CD4-positive, CD25-positive, alpha-beta regulatory T cell (primary cell): ENCODE data around the gene NKPD1. TPM values are rescaled to one million over a fixed set of nuclear protein-coding genes. Genes with fewer than 3 reads are reported as not detected.

Experiments used
- ATAC-seq, 2 donors: fragments of 150-1000 bp; cut with Tn5 transposase; one replicate each; pipeline ENCODE4 v1.10.0; 2021; ENCODE audit warnings: low read depth in 2 of 2, moderate number of reproducible peaks in 2 of 2, moderate library complexity in 1 of 2
- DNase-seq, 3 donors: peaks; one replicate each; pipeline versions ENCODE4 v3.0.0 to v3.0.0-alpha.2; 2012 to 2022; ENCODE audit warnings: mixed read lengths in 1 of 3
- H3K27ac ChIP-seq: one replicate; pipeline ENCODE4 v1.7.0; 2013; ENCODE audit warnings: mild to moderate bottlenecking, low read length; ENCODE audit not compliant: insufficient read depth, poor library complexity, severe bottlenecking
- H3K27me3 ChIP-seq: one replicate; pipeline ENCODE4 v1.7.0; 2013; ENCODE audit warnings: low read length; ENCODE audit not compliant: control insufficient read depth, insufficient read depth
- H3K36me3 ChIP-seq: one replicate; pipeline ENCODE4 v1.7.0; 2013; ENCODE audit warnings: mild to moderate bottlenecking, low read length, moderate library complexity; ENCODE audit not compliant: control insufficient read depth, insufficient read depth
- H3K4me1 ChIP-seq: 2 replicates; pipeline ENCODE4 v1.7.0; 2013; ENCODE audit warnings: mild to moderate bottlenecking, low read length; ENCODE audit not compliant: insufficient read depth, control insufficient read depth, poor library complexity, severe bottlenecking
- H3K4me3 ChIP-seq: one replicate; pipeline ENCODE4 v1.7.0; 2013; ENCODE audit warnings: low read depth, mild to moderate bottlenecking, low read length, moderate library complexity
- H3K9me3 ChIP-seq, 2 experiments: 1 replicate in 1 of 2; 2 replicates in 1 of 2; pipeline ENCODE4 v1.7.0; 2013; ENCODE audit warnings: low read length in 2 of 2, mild to moderate bottlenecking in 1 of 2, moderate library complexity in 1 of 2; ENCODE audit not compliant: control insufficient read depth in 2 of 2
- H3K27ac Mint-ChIP-seq, 3 donors: one replicate each; pipeline ENCODE4 v1.8.0; 2020 to 2022; ENCODE audit warnings: mild to moderate bottlenecking in 3 of 3, mixed read lengths in 3 of 3, moderate library complexity in 2 of 3
- H3K27me3 Mint-ChIP-seq: one replicate; pipeline ENCODE4 v1.8.0; 2022; ENCODE audit warnings: mild to moderate bottlenecking, mixed read lengths
- H3K36me3 Mint-ChIP-seq: one replicate; pipeline ENCODE4 v1.8.0; 2020; ENCODE audit warnings: mixed read lengths
- H3K4me1 Mint-ChIP-seq, 4 donors: one replicate each; pipeline ENCODE4 v1.8.0; 2020 to 2022; ENCODE audit warnings: mixed read lengths in 4 of 4, mild to moderate bottlenecking in 1 of 4
- H3K4me3 Mint-ChIP-seq, 4 donors: one replicate each; pipeline ENCODE4 v1.8.0; 2020 to 2022; ENCODE audit warnings: mild to moderate bottlenecking in 4 of 4, mixed read lengths in 4 of 4, moderate library complexity in 3 of 4
- H3K9me3 Mint-ChIP-seq, 7 donors: one replicate each; pipeline ENCODE4 v1.8.0; 2020 to 2022; ENCODE audit warnings: mixed read lengths in 7 of 7, mild to moderate bottlenecking in 3 of 7, moderate library complexity in 2 of 7
- polyA plus RNA-seq, 4 donors: library from polyadenylated mRNA; unstranded; fragments of 300-500 nt; fragmentation: Illumina TruSeq; gene quantifications; one replicate each; pipeline ENCODE4 v1.2.3, GENCODE V29; 2021
- total RNA-seq: library from RNA; stranded (reverse); gene quantifications from one replicate; pipeline ENCODE4 v1.2.3, GENCODE V29; 2022

NKPD1 gene
- total and polyA plus RNA-seq, 5 donors from 2014 or later: 0.05 to 0.72 (median 0.21) TPM

DNA sequence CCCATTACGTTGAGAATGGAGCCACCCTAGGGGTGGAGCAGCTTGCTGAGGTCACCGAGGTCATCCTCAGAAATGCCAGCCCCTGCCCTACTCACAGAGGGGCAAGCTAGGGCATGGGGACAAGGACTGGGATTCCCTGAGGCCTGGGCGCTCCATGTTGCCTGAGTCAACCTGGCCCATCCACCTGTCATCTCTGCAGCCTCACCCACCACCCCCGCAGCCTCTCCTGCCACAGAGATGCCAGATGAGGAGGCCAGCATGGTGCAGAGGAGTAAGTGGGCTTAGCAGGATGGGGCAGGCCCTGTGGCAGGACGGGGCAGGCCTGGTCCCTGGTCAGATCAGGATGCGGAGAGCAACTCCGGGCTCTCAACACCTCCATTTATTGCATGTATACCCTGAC, 9.5 kb downstream of the NKPD1 start:
- H3K27me3 Mint-ChIP-seq: peaks cover 20% of the 10 kb centered on the region
- Histone ChIP-seq H3K4me3 (no peak overlapping the region), H3K27me3 (no peaks in the 10 kb centered on the region), H3K27ac (no peak overlapping the region), H3K9me3 (no peaks in the 10 kb centered on the region), H3K4me1 (peaks cover 26% of the 10 kb centered on the region), H3K36me3 (no peaks in the 10 kb centered on the region)
- no peaks in the 10 kb centered on the region for H3K9me3 Mint-ChIP-seq
- no peak for DNase-seq
- ATAC-seq: no peak
- H3K4me1 Mint-ChIP-seq: peaks cover 0 to 31% (median 5%) of the 10 kb centered on the region in 4 donors
- no peak overlapping the region for H3K27ac Mint-ChIP-seq
- H3K4me3 Mint-ChIP-seq: peak overlapping the region in 3 of 4 donors; percentile 29 to 73 (median 63)
- no peaks in the 10 kb centered on the region for H3K36me3 Mint-ChIP-seq

- Mint-ChIP-seq H3K36me3 (no peaks in the 10 kb centered on the region), H3K4me1 (peaks cover 0 to 31% (median 5%) of the 10 kb centered on the region in 4 donors), H3K4me3 (peak overlapping the region in 2 of 4 donors; percentile 29 to 43), H3K27me3 (peaks cover 17% of the 10 kb centered on the region), H3K9me3 (no peaks in the 10 kb centered on the region), H3K27ac (peak overlapping the region in 1 of 3 donors; percentile 91)
- H3K36me3 ChIP-seq: no peaks in the 10 kb centered on the region
- no peaks in the 10 kb centered on the region for H3K27me3 ChIP-seq
- peaks cover 26% of the 10 kb centered on the region for H3K4me1 ChIP-seq
- no peaks in the 10 kb centered on the region for H3K9me3 ChIP-seq
- ATAC-seq (no peak), DNase-seq (no peak)
- no peak overlapping the region for H3K27ac ChIP-seq
- no peak overlapping the region for H3K4me3 ChIP-seq
These were observed 10.0 kb downstream of the NKPD1 start for GRCh38 chr19:45150751-45151281.

GRCh38 chr19:45150180-45150579, 10.6 kb downstream of the NKPD1 start:
- no peaks in the 10 kb centered on the region for H3K27me3 ChIP-seq
- H3K9me3 ChIP-seq: no peaks in the 10 kb centered on the region
- Mint-ChIP-seq H3K4me3 (peak overlapping the region in 1 of 4 donors; percentile 4), H3K9me3 (no peaks in the 10 kb centered on the region), H3K27ac (peak overlapping the region in 1 of 3 donors; percentile 91), H3K4me1 (peaks cover 0 to 29% (median 5%) of the 10 kb centered on the region in 4 donors), H3K27me3 (peaks cover 13% of the 10 kb centered on the region), H3K36me3 (no peaks in the 10 kb centered on the region)
- H3K27ac ChIP-seq: no peak overlapping the region
- DNase-seq (no peak), ATAC-seq (no peak)
- H3K36me3 ChIP-seq: no peaks in the 10 kb centered on the region
- peaks cover 26% of the 10 kb centered on the region for H3K4me1 ChIP-seq
- no peak overlapping the region for H3K4me3 ChIP-seq

DNA sequence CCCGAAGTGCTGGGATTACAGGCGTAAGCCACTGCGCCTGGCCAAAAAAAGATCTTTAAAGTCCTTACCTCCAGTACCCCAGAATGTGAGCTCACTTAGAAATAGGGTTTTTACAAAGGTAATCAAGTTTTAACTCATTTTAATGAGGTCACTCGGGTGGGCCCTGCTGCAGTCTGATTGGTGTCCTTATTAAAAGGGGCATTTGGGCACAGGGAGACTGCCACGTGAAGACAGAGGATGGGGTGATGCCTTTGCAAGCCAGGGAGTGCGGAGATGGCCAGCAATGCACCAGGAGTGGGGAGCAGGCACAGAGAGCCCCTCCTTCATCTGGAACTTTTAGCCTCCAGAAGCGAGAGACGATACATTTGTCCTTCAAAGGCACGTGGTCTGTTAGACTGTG, 11.7 kb downstream of the NKPD1 start:
- Histone ChIP-seq H3K9me3 (no peaks in the 10 kb centered on the region), H3K4me1 (peaks cover 25% of the 10 kb centered on the region), H3K36me3 (no peaks in the 10 kb centered on the region), H3K4me3 (no peak overlapping the region), H3K27ac (no peak overlapping the region), H3K27me3 (no peaks in the 10 kb centered on the region)
- Mint-ChIP-seq H3K4me3 (no peak overlapping the region), H3K4me1 (peaks cover 0 to 25% (median 3%) of the 10 kb centered on the region in 4 donors), H3K36me3 (no peaks in the 10 kb centered on the region), H3K27ac (no peak overlapping the region), H3K27me3 (peaks cover 12% of the 10 kb centered on the region), H3K9me3 (no peaks in the 10 kb centered on the region)
- ATAC-seq (no peak), DNase-seq (no peak)

GRCh38 chr19:45147835-45148676, 12.7 kb downstream of the NKPD1 start:
- no peaks in the 10 kb centered on the region for H3K9me3 ChIP-seq
- ATAC-seq: no peak
- H3K27me3 ChIP-seq: no peaks in the 10 kb centered on the region
- H3K4me3 ChIP-seq: no peak overlapping the region
- no peak overlapping the region for H3K27ac ChIP-seq
- no peak overlapping the region for H3K27ac Mint-ChIP-seq
- H3K36me3 ChIP-seq: no peaks in the 10 kb centered on the region
- peaks cover 0 to 17% (median under 1%) of the 10 kb centered on the region in 4 donors for H3K4me1 Mint-ChIP-seq
- peaks cover 14% of the 10 kb centered on the region for H3K4me1 ChIP-seq
- no peaks in the 10 kb centered on the region for H3K9me3 Mint-ChIP-seq
- no peak for DNase-seq
- peaks cover under 1% of the 10 kb centered on the region for H3K36me3 Mint-ChIP-seq
- H3K4me3 Mint-ChIP-seq: no peak overlapping the region
- H3K27me3 Mint-ChIP-seq: peaks cover 5% of the 10 kb centered on the region

DNA sequence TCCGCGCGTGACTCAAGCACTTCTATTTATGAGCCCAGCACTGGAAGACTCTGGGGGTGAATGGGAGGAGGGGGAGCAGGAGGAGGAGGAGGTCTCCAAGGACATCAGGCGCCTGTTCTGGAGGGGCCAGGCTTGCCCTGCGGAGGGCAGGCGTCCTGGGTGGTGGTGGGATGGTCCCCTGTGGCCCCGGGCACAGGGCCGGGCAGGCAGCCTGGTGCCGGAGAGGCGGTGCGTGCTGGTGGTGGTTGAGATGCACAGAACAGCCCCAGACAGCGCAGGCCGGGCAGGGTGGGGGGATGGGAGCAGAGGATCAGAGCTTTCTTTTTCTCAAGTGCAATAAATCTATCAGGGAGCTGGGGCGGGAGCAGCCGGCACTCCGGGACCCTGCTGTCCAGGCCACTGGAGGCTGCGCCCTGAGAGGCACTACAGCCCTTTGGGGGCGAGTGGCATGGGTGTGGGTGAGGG, 14.0 kb downstream of the NKPD1 start:
- Histone ChIP-seq H3K36me3 (peaks cover 3% of the 10 kb centered on the region), H3K9me3 (no peaks in the 10 kb centered on the region), H3K4me1 (peaks cover 2% of the 10 kb centered on the region), H3K27me3 (no peaks in the 10 kb centered on the region), H3K27ac (no peak overlapping the region), H3K4me3 (no peak overlapping the region)
- Mint-ChIP-seq H3K4me3 (no peak overlapping the region), H3K27me3 (no peaks in the 10 kb centered on the region), H3K27ac (peak overlapping the region in 1 of 3 donors; percentile 76), H3K36me3 (peaks cover 7% of the 10 kb centered on the region), H3K9me3 (no peaks in the 10 kb centered on the region), H3K4me1 (peaks cover 0 to 12% (median 2%) of the 10 kb centered on the region in 4 donors)
- DNase-seq: no peak
- ATAC-seq: no peak

DNA sequence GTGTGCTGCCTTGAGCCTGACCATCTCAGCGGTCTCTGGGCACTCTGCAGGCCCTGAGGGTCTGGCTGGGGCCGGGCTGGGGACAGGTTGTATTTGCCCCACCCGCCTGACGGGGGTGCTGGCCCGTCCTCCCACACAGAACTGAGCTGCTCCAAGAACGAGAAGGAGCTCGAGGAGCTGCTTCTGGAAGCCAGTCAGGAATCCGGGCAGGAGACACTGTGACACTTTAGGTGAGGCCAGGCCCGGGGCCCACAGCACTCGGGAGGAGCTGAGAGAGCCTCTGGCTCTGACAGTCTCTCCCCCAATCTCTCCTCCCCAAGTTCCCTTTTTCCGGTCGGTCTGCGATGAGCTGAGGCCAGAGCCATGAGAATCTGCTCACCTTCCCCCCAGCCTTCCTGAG, 14.5 kb downstream of the NKPD1 start:
- no peaks in the 10 kb centered on the region for H3K27me3 Mint-ChIP-seq
- ATAC-seq (no peak), DNase-seq (no peak)
- peaks cover 3% of the 10 kb centered on the region for H3K36me3 ChIP-seq
- H3K27ac Mint-ChIP-seq: peak overlapping the region in 1 of 3 donors; percentile 76
- no peak overlapping the region for H3K27ac ChIP-seq
- no peaks in the 10 kb centered on the region for H3K9me3 ChIP-seq
- no peaks in the 10 kb centered on the region for H3K9me3 Mint-ChIP-seq
- no peaks in the 10 kb centered on the region for H3K4me1 ChIP-seq
- H3K27me3 ChIP-seq: no peaks in the 10 kb centered on the region
- H3K4me1 Mint-ChIP-seq: peaks cover 0 to 7% (median 2%) of the 10 kb centered on the region in 4 donors
- no peak overlapping the region for H3K4me3 ChIP-seq
- H3K4me3 Mint-ChIP-seq: no peak overlapping the region
- H3K36me3 Mint-ChIP-seq: peaks cover 7% of the 10 kb centered on the region
